HepG2 (cell line): ENCODE data around the gene HDAC4. TPM values are rescaled to one million over a fixed set of nuclear protein-coding genes. Genes with fewer than 3 reads are reported as not detected.

Experiments
- CREM ChIP-seq, 2 experiments: sonication (generic) in 1 of 2; formaldehyde crosslinking in 1 of 2; IDR thresholded peaks; 2 replicates each; pipeline versions ENCODE4 v1.4.0 to v1.6.1; 2016 to 2020; ENCODE audit warnings: antibody characterized with exemption in 1 of 2, mild to moderate bottlenecking in 1 of 2, missing genetic modification reagents in 1 of 2
- MED13 ChIP-seq: sonication (generic); formaldehyde crosslinking; IDR thresholded peaks from 2 replicates; pipeline ENCODE4 v1.5.0; 2020; ENCODE audit warnings: missing genetic modification reagents
- ZFY ChIP-seq: sonication (generic); formaldehyde crosslinking; IDR thresholded peaks from 2 replicates; pipeline ENCODE4 v1.4.0; 2020; ENCODE audit warnings: missing genetic modification reagents
- ZNF792 ChIP-seq: IDR thresholded peaks from 2 replicates; pipeline ENCODE4 v1.6.1; 2016
- polyA plus RNA-seq, 8 experiments: library from polyadenylated mRNA; depleted of rRNA in 3 of 8; stranded (reverse) in 7 of 8; unstranded in 1 of 8; fragments of >200 nt; fragmentation: Illumina TruSeq in 4 of 8; extraction: Trizol in 4 of 8; gene quantifications; 2 replicates each; pipeline versions ENCODE4 v1.2.1 to v1.2.3, GENCODE V29; 2011 to 2016; ENCODE audit warnings: low read depth in 4 of 8, missing spikeins in 1 of 8, mixed read lengths in 1 of 8; ENCODE audit not compliant: insufficient read depth in 1 of 8
- total RNA-seq, 5 experiments: library from RNA; depleted of rRNA; stranded (reverse); fragments of >200 nt; fragmentation: Illumina TruSeq; extraction: Trizol; gene quantifications; 2 replicates each; pipeline ENCODE4 v1.2.3, GENCODE V29; 2016; ENCODE audit warnings: low read depth in 1 of 5
- TF ChIP-seq, protein P1 (sequence below), 2 experiments: fragments of 450-650 bp in 1 of 2; sonication (generic) in 1 of 2; formaldehyde crosslinking in 1 of 2; IDR thresholded peaks; 2 replicates each; pipeline versions ENCODE4 v1.6.1 to v1.8.0; 2016 to 2022; ENCODE audit warnings: antibody characterized with exemption in 1 of 2, mild to moderate bottlenecking in 1 of 2, missing genetic modification reagents in 1 of 2
- TF ChIP-seq, protein P2 (sequence below): sonication (generic); formaldehyde crosslinking; IDR thresholded peaks from 2 replicates; pipeline ENCODE4 v1.5.1; 2020; ENCODE audit warnings: mild to moderate bottlenecking, missing genetic modification reagents, moderate library complexity

Gene HDAC4
- total and polyA plus RNA-seq, 2 of the 13 experiments (the other 11 are each of a cell fraction or from before 2014, with no cell fraction given): 10.1 to 11.5 TPM

DNA sequence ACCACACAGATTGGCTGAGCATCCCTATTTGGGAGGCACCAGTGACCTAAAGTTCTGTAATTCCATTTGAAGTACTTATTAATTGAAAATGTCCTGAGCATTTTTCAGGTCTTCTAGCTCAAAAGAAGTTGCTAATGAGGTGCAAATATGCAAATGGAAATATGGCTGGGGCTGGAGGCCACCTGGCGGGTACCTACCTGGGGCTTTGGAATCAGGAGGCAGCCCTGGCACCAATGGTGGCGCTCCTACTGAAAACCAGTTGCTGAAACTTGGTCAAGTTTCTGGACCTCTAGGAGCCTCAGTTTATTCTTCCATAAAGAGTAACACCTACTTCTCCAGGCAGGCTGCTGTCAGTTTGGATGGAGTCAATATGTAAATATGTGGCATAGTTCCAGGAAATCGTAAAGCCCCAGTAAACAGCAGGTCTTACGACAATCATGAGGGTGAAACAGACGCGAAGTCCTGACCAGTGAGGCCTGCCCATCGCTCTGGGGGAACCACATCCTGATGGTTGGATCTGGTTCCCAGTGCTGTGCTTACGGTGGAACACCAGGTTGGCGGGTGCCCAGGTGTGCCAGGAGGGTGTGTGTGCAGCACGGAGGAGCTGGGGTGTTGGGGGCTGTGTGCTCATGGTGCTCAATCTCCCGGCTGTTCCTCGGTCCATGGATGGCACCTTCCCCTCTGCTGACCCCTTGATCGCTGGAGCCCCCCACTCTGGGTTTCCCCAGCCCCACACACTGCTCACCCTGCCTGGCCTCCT is 366.8 kb downstream of the HDAC4 start (continued):
- TF ChIP-seq, protein P1, sequence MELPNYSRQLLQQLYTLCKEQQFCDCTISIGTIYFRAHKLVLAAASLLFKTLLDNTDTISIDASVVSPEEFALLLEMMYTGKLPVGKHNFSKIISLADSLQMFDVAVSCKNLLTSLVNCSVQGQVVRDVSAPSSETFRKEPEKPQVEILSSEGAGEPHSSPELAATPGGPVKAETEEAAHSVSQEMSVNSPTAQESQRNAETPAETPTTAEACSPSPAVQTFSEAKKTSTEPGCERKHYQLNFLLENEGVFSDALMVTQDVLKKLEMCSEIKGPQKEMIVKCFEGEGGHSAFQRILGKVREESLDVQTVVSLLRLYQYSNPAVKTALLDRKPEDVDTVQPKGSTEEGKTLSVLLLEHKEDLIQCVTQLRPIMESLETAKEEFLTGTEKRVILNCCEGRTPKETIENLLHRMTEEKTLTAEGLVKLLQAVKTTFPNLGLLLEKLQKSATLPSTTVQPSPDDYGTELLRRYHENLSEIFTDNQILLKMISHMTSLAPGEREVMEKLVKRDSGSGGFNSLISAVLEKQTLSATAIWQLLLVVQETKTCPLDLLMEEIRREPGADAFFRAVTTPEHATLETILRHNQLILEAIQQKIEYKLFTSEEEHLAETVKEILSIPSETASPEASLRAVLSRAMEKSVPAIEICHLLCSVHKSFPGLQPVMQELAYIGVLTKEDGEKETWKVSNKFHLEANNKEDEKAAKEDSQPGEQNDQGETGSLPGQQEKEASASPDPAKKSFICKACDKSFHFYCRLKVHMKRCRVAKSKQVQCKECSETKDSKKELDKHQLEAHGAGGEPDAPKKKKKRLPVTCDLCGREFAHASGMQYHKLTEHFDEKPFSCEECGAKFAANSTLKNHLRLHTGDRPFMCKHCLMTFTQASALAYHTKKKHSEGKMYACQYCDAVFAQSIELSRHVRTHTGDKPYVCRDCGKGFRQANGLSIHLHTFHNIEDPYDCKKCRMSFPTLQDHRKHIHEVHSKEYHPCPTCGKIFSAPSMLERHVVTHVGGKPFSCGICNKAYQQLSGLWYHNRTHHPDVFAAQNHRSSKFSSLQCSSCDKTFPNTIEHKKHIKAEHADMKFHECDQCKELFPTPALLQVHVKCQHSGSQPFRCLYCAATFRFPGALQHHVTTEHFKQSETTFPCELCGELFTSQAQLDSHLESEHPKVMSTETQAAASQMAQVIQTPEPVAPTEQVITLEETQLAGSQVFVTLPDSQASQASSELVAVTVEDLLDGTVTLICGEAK (IDR thresholded peaks at IDR 0.05): no peak
- TF ChIP-seq, protein P1 (CRISPR knock-in tag; IDR thresholded peaks at IDR 0.05): no peak
- no peak for TF ChIP-seq CREM (IDR thresholded peaks at IDR 0.05)
- no peak for TF ChIP-seq CREM (CRISPR knock-in tag; IDR thresholded peaks at IDR 0.05)
- TF ChIP-seq, protein P2, sequence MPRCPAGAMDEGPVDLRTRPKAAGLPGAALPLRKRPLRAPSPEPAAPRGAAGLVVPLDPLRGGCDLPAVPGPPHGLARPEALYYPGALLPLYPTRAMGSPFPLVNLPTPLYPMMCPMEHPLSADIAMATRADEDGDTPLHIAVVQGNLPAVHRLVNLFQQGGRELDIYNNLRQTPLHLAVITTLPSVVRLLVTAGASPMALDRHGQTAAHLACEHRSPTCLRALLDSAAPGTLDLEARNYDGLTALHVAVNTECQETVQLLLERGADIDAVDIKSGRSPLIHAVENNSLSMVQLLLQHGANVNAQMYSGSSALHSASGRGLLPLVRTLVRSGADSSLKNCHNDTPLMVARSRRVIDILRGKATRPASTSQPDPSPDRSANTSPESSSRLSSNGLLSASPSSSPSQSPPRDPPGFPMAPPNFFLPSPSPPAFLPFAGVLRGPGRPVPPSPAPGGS (CRISPR knock-in tag): no peak
- no peak for TF ChIP-seq ZNF792
- no peak for TF ChIP-seq MED13 (CRISPR knock-in tag)
- TF ChIP-seq ZFY (CRISPR knock-in tag): no peak
